GM23248 (cell line): ENCODE results near the gene PPP4R2.

Experiments
- EZH2 ChIP-seq: fragments of 200-600 bp; sonication (generic); IDR thresholded peaks from 2 replicates; pipeline ENCODE4 v1.6.1; 2018; ENCODE audit warnings: antibody characterized with exemption, mild to moderate bottlenecking; ENCODE audit not compliant: insufficient read depth, poor library complexity, severe bottlenecking
- EZH2phosphoT487 ChIP-seq: fragments of 200-600 bp; sonication (generic); IDR thresholded peaks from 2 replicates; pipeline ENCODE4 v1.6.1; 2018; ENCODE audit warnings: antibody characterized with exemption, moderate library complexity, mild to moderate bottlenecking, low read depth; ENCODE audit not compliant: insufficient read depth

DNA sequence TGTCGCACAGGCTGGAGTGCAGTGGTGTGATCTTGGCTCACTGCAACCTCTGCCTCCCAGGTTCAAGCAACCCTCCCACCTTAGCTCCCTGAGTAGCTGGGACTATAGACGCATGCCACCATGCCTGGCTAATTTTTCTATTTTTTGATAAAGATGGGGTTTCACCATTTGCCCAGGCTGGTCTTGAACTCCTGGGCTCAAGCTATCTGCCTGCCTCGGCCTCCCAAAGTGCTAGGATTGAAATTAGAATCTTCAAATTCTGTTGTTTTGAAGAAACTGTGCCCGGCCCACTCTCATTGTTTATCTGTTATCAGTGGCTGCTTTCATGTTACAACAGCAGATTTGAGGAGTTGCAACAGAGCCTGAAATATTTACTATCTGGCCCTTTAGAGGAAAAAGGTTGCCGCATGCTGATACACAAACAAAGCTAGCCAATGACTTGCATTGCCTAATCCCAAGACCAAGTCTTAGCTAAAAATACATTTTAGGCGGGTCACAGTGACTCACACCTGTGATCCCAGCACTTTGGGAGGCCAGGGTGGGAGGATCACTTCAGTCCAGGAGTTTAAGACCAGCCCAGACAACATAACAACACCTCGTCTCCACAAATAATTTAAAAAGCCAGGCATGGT lies 43.2 kb upstream of the PPP4R2 start:
- TF ChIP-seq EZH2 (no peak), EZH2phosphoT487 (no peak)
